Measurements from ENCODE around the gene ZSCAN5B. TPM values are rescaled to one million over a fixed set of nuclear protein-coding genes. Genes with fewer than 3 reads are reported as not detected.

ZSCAN5B gene
- total and polyA plus RNA-seq, 2 of the 13 experiments (the other 11 are each of a cell fraction or from before 2014, with no cell fraction given), result not detected

- TF ChIP-seq ARID5B (CRISPR knock-in tag; IDR thresholded peaks at IDR 0.05) (peak; percentile 91), ZNF878 (CRISPR knock-in tag; IDR thresholded peaks at IDR 0.05) (0 out of 2 replicates have a peak, but pooled peaks have one; percentile 32), ZNF431 (CRISPR knock-in tag; IDR thresholded peaks at IDR 0.05; ENCODE audit: borderline replicate concordance, low read depth) (no peak), ZFP37 (CRISPR knock-in tag; IDR thresholded peaks at IDR 0.05; ENCODE audit: borderline replicate concordance) (no peak), ZNF780A (CRISPR knock-in tag; IDR thresholded peaks at IDR 0.05) (peak; percentile 42; the same call in 1 of the 2 replicates), ZNF790 (CRISPR knock-in tag; IDR thresholded peaks at IDR 0.05; ENCODE audit: borderline replicate concordance) (no peak), ZFP62 (CRISPR knock-in tag; IDR thresholded peaks at IDR 0.05) (no peak), ZNF256 (CRISPR knock-in tag; conservative IDR thresholded peaks at IDR 0.05) (0 out of 2 replicates have a peak, but pooled peaks have one; percentile 11), ZNF407 (CRISPR knock-in tag; IDR thresholded peaks at IDR 0.05; ENCODE audit: not compliant biosample characterization) (no peak), SCMH1 (CRISPR knock-in tag; IDR thresholded peaks at IDR 0.05; ENCODE audit: borderline replicate concordance) (no peak), SP4 (CRISPR knock-in tag; IDR thresholded peaks at IDR 0.05) (peak; percentile 39; the same call in 1 of the 2 replicates), ATF2 (CRISPR knock-in tag; IDR thresholded peaks at IDR 0.05) (peak; percentile 69), ZBTB3 (CRISPR knock-in tag; IDR thresholded peaks at IDR 0.05; ENCODE audit: borderline replicate concordance, low read depth) (0 out of 2 replicates have a peak, but pooled peaks have one; percentile 9), TAF1 (CRISPR knock-in tag; IDR thresholded peaks at IDR 0.05) (peak; percentile 54; the same call in 1 of the 2 replicates), MEIS2 (CRISPR knock-in tag; IDR thresholded peaks at IDR 0.05) (no peak)
These were observed 55.3 kb downstream of the ZSCAN5B start (continued) for GRCh38 chr19:56142087-56142787.
